Suprapubic skin (tissue), 4 donors: ENCODE measurements around the gene BUD23.

Experiments
- CTCF ChIP-seq, 2 donors: fragments of 200-600 bp in 1 of 2; fragments of 450-650 bp in 1 of 2; sonication (generic) in 1 of 2; IDR thresholded peaks; one replicate each; pipeline ENCODE4 v1.5.1; 2016 to 2019; ENCODE audit warnings: antibody characterized with exemption in 2 of 2, mild to moderate bottlenecking in 1 of 2, moderate library complexity in 1 of 2
- EP300 ChIP-seq: sonication (generic); formaldehyde crosslinking; IDR thresholded peaks from one replicate; pipeline ENCODE4 v1.6.1; 2017; ENCODE audit warnings: antibody characterized with exemption
- POLR2A ChIP-seq, 2 donors: fragments of 450-650 bp; IDR thresholded peaks; one replicate each; pipeline ENCODE4 v1.6.1; 2017; ENCODE audit warnings: antibody characterized with exemption in 2 of 2, mild to moderate bottlenecking in 2 of 2, moderate library complexity in 2 of 2
- POLR2AphosphoS5 ChIP-seq, 3 donors: sonication (generic); formaldehyde crosslinking; IDR thresholded peaks; one replicate each; pipeline ENCODE4 v1.6.1; 2017; ENCODE audit warnings: antibody characterized with exemption in 3 of 3

- no peak for TF ChIP-seq POLR2AphosphoS5 (IDR thresholded peaks at IDR 0.05)
- no peak for TF ChIP-seq CTCF (IDR thresholded peaks at IDR 0.05)
- no peak for TF ChIP-seq POLR2A (IDR thresholded peaks at IDR 0.05)
- TF ChIP-seq EP300: no peak
Measured at GRCh38 chr7:73700581-73701134, 17.3 kb downstream of the BUD23 start.
